Heart left ventricle (tissue), 13 donors: Measurements from ENCODE around the gene ASH1L.
"Not testable (repeated sequence)": the region's sequence is repeated elsewhere in the genome, so short reads cannot be mapped to it uniquely, and the experiment has no call there.

ENCODE experiments used
- CTCF ChIP-seq, 12 donors: fragments of 200-600 bp; sonication (generic) in 4 of 12; IDR thresholded peaks; one replicate each; pipeline versions ENCODE4 v1.5.0 to v1.8.0; 2018 to 2022; ENCODE audit warnings: antibody characterized with exemption in 12 of 12, mild to moderate bottlenecking in 5 of 12
- POLR2A ChIP-seq, 2 donors: fragments of 450-650 bp; IDR thresholded peaks; one replicate each; pipeline ENCODE4 v1.6.1; 2017; ENCODE audit warnings: antibody characterized with exemption in 2 of 2, mild to moderate bottlenecking in 2 of 2, moderate library complexity in 2 of 2
- donor health status: ischemic (EF 13 %, LVEDD 7.1; RV severe dilation, severe dysfunction).
- donor health status: DM: no; HTN: yes; CAD: no.
- donor health status: DM: no; HTN: no; CAD: no.
- donor health status: ischemic (EF 25% LVEDD 6.9; RV normal size, moderate dysfunction).
- donor health status: ischemic (EF 25% LVEDD 5.7; RV mildly dilated, moderate dysfunction).
- donor health status: ischemic (EF 35%, LVEDD 5.7; RV mildly dilated, moderate dysfunction).
- donor health status: nonischemic (EF 11% LVEDD 7.7; RV severe dilation, severe dysfunction).
- donor health status: DM: yes; HTN: yes; CAD: no.
- donor health status: PGD.
- donor health status: ischemic (EF 29% LVEDD 5.4; RV normal size, mild dysfunction).
- donor health status: nonischemic (EF 23%, LVEDD 6.1; RV moderate dilation, normal function).

GRCh38 chr1:155493595-155493994 lies 69.0 kb downstream of the ASH1L start:
- not testable (repeated sequence) for TF ChIP-seq CTCF, POLR2A (IDR thresholded peaks at IDR 0.05)
